NCI-H510A treated with DMSO at 0.1 percent for 48 hours (cell line): ENCODE results near the gene RNASE8.
"Not testable (repeated sequence)": the region's sequence is repeated elsewhere in the genome, so short reads cannot be mapped to it uniquely, and the experiment has no call there.

Source experiments
- DNase-seq: peaks from one replicate; lab custom pipeline; 2025; lab: John Stamatoyannopoulos, UW

Gene RNASE8

GRCh38 chr14:21030531-21030930, 27.1 kb upstream of the RNASE8 start:
- DNase-seq: no peak

- no peak for DNase-seq
These were observed 25.1 kb upstream of the RNASE8 start for GRCh38 chr14:21032326-21033132.

GRCh38 chr14:21033133-21033698, 24.4 kb upstream of the RNASE8 start:
- no peak for DNase-seq

- no peak for DNase-seq
These were observed 22.9 kb upstream of the RNASE8 start, which contains the start of gene RNASE13 for GRCh38 chr14:21034707-21035106. RNASE13 (minus strand) TSS chr14:21034807; CDS start chr14:21034288, 519 bp downstream.

- no peak for DNase-seq
These were observed 20.9 kb upstream of the RNASE8 start for GRCh38 chr14:21036751-21037150.

- no peak for DNase-seq
These were observed 20.5 kb upstream of the RNASE8 start for GRCh38 chr14:21037156-21037555.

GRCh38 chr14:21038441-21039422, 18.9 kb upstream of the RNASE8 start:
- peak; percentile 10 for DNase-seq

DNA sequence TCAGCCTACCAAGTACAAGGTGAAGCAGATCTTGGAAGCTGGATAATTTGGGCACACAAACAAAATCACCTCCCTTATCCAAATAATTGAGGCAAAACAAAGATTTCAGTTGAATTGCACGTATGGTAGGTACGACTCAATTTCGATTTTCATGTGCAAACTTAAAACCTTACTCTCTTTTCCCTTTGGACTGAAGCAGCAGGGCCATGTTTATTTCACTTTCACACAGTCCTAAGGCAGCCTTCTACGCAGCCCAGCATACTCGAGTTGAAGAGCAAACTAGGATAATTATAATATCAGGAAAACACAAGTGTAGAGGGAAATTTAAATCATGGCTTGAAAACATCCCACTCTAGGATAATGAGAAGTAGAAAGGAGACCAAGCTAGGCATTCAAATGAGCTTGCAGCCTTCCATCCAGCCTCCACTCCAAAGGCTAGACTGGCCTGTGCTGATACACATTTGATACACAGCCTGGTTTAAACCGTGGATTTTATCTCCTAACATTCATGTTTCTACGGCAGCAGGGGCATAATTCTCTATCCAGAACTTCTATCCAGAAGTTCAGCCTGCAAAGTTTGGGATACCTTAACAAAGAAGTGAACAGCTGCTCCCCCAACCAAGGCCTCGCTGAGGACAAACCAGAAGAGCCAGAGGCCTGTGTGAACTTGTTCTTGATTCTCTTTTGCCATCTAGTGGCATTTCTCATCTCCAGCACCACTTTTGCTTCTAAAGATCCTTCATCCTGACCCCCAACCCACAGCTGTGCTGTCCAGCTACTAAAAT, 17.8 kb upstream of the RNASE8 start:
- DNase-seq: peak; percentile 5

DNA sequence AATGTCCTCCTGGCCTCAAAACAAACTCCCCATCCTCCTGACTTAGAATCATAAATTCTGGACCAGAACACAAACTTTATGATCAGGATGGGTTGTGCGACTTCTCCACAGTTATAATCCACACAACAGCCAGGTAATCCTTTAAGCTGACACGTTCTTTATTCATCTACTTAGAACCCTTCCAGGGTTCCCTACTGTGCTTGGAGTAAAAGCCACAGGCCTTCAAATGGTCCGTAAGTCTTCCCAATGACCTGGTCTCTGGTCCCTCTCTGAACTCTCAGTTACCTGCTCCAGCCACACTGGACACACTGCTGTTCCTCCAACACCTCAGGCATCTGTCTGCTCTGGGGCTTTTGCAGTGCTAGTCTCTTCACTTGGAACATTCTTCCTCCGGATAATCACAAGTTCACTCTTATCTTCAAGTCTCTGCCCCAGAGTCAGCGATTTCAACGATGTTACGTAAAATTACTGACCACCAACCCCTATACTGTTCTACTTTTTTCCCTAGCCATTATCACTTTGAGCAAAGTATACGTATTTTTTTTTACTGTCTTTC, 17.2 kb upstream of the RNASE8 start:
- no peak for DNase-seq

DNA sequence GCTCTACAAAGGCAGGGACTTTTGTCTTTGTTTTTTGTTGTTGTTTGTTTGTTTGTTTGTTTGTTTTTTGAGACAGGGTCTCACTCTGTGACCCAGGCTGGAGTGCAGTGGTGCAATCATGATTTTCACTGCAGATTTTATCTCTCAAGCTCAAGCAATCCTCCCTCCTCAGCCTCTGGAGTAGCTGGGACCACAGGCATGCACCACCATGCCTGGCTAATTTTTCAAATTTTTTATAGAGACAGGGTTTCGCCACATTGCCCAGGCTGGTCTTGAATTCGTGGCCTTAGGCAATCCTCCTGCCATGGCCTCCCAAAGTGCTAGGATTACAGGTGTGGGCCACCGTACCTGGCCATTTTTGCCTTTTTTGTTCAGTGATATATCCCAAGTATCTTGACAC, 16.7 kb upstream of the RNASE8 start:
- not testable (repeated sequence) for DNase-seq

- no peak for DNase-seq
These were observed 15.8 kb upstream of the RNASE8 start, which contains the start of gene RNASE7 for GRCh38 chr14:21041676-21042433. RNASE7 (plus strand) TSS chr14:21042362; CDS start chr14:21042993, 631 bp downstream.

DNA sequence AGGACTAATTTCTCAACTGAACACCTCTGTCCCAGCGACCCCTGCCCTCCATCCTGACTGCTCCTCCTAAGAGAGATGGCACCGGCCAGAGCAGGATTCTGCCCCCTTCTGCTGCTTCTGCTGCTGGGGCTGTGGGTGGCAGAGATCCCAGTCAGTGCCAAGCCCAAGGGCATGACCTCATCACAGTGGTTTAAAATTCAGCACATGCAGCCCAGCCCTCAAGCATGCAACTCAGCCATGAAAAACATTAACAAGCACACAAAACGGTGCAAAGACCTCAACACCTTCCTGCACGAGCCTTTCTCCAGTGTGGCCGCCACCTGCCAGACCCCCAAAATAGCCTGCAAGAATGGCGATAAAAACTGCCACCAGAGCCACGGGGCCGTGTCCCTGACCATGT, 14.7 kb upstream of the RNASE8 start:
- DNase-seq: no peak

DNA sequence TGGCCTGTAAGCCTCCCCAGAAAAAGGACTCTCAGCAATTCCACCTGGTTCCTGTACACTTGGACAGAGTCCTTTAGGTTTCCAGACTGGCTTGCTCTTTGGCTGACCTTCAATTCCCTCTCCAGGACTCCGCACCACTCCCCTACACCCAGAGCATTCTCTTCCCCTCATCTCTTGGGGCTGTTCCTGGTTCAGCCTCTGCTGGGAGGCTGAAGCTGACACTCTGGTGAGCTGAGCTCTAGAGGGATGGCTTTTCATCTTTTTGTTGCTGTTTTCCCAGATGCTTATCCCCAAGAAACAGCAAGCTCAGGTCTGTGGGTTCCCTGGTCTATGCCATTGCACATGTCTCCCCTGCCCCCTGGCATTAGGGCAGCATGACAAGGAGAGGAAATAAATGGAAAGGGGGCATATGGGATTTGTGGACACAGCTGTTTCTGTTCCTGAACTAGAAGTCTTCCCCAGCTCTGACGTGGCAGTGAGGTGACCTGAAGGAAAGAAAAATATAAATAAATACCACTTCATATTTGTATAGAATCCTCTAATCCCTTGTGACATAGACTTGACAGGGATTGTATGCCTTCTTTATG, 14.1 kb upstream of the RNASE8 start:
- no peak for DNase-seq

GRCh38 chr14:21043974-21044618, 13.5 kb upstream of the RNASE8 start:
- no peak for DNase-seq

DNA sequence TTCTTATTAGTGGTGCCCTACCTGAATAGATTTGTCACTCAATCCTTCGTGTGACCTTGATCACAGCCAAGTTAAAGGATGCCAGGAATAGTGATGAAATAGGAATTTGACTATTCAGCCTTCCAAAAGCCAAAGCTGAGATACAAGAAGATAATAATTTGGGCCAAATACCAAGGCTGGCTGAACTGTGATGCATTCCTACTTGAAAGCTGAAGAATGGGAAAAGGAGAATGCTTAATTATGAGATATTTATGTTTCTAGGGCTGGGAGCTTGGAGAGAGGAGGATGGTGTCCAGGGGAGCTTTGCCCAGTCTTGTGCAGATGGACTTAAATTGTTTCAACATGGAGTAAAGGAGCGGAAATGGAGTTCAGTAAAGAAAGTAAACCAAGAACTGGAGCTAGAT, 10.2 kb upstream of the RNASE8 start:
- DNase-seq: no peak

DNA sequence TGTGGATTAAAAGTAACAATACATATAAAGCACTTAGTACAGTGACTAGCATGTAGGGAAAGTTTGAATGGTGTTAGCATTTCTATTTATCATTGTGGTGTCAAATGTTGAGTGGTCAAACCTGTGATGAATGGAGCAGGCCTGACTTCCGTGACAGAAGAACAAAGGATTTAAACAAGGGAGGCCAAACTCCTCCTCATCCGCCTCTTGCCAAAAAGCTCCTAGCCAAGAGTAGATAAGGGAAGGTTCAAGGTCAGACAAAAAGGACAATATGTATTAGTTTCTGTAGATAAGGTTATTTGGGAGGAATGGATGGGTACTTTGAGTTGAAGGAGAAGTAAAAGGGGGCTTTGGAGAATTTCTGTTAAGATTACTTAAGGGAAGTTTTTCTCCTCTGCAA, 9.0 kb upstream of the RNASE8 start:
- DNase-seq: no peak

GRCh38 chr14:21049271-21049673, 8.3 kb upstream of the RNASE8 start:
- no peak for DNase-seq

- DNase-seq: no peak
These were observed 7.0 kb upstream of the RNASE8 start for GRCh38 chr14:21050597-21050996.
